HG02610 (cell line): ENCODE measurements around the gene LENG9.
A peak's percentile ranks its signal among the peaks of the same experiment; 100 is the strongest.
"Not testable (repeated sequence)": the region's sequence is repeated elsewhere in the genome, so short reads cannot be mapped to it uniquely, and the experiment has no call there.

Source experiments
- ATAC-seq: cut with Tn5 transposase; IDR thresholded peaks from one replicate; pipeline ENCODE4 v1.9.1; 2021; ENCODE audit warnings: mild to moderate bottlenecking, moderate library complexity; ENCODE audit not compliant: unreplicated experiment

The LENG9 gene

GRCh38 chr19:54463531-54464043, at the start of gene LENG9:
TSS of gene LENG9 (minus strand) at chr19:54463778. CDS start at chr19:54463526, 252 bp downstream.
- ATAC-seq: peak; percentile 55

GRCh38 chr19:54509200-54509940, 45.8 kb upstream of the LENG9 start:
- not testable (repeated sequence) for ATAC-seq

GRCh38 chr19:54508487-54508886, 44.9 kb upstream of the LENG9 start:
- not testable (repeated sequence) for ATAC-seq

- ATAC-seq: no peak
These were observed 44.2 kb upstream of the LENG9 start for GRCh38 chr19:54507824-54508223.

GRCh38 chr19:54507038-54507717, 43.6 kb upstream of the LENG9 start:
- not testable (repeated sequence) for ATAC-seq

- ATAC-seq: no peak
These were observed 42.5 kb upstream of the LENG9 start for GRCh38 chr19:54506079-54506478.

GRCh38 chr19:54505542-54505941, 42.0 kb upstream of the LENG9 start:
- ATAC-seq: not testable (repeated sequence)

GRCh38 chr19:54502518-54503048, 39.0 kb upstream of the LENG9 start, which contains the start of gene LAIR2:
TSS of gene LAIR2 (plus strand) at chr19:54502831. CDS start at chr19:54502919, 88 bp downstream.
- ATAC-seq: no peak

GRCh38 chr19:54498451-54498772, 34.8 kb upstream of the LENG9 start:
- not testable (repeated sequence) for ATAC-seq

- not testable (repeated sequence) for ATAC-seq
These were observed 34.3 kb upstream of the LENG9 start for GRCh38 chr19:54497747-54498450.

- not testable (repeated sequence) for ATAC-seq
These were observed 31.7 kb upstream of the LENG9 start for GRCh38 chr19:54495284-54495683.

GRCh38 chr19:54493967-54494585, 30.5 kb upstream of the LENG9 start:
- ATAC-seq: no peak

- ATAC-seq: not testable (repeated sequence)
These were observed 29.5 kb upstream of the LENG9 start for GRCh38 chr19:54493056-54493455.

GRCh38 chr19:54492568-54492967, 29.0 kb upstream of the LENG9 start:
- no peak for ATAC-seq

GRCh38 chr19:54489766-54490165, 26.2 kb upstream of the LENG9 start:
- no peak for ATAC-seq

GRCh38 chr19:54489341-54489740, 25.8 kb upstream of the LENG9 start:
- ATAC-seq: no peak

GRCh38 chr19:54485851-54486250, 22.3 kb upstream of the LENG9 start:
- no peak for ATAC-seq

GRCh38 chr19:54484451-54484850, 20.9 kb upstream of the LENG9 start:
- no peak for ATAC-seq

GRCh38 chr19:54482889-54483288, 19.3 kb upstream of the LENG9 start:
- no peak for ATAC-seq

- no peak for ATAC-seq
These were observed 17.9 kb upstream of the LENG9 start for GRCh38 chr19:54481326-54481930.
